Mononuclear cell (primary cell): ENCODE results near the gene CRYBB3. TPM values are rescaled to one million over a fixed set of nuclear protein-coding genes. Genes with fewer than 3 reads are reported as not detected.
"Not testable (repeated sequence)": the region's sequence is repeated elsewhere in the genome, so short reads cannot be mapped to it uniquely, and the experiment has no call there.

Source experiments
- H3K27me3 ChIP-seq: 2 replicates; pipeline ENCODE4 v1.6.0; 2011; ENCODE audit warnings: low read length, control low read depth; ENCODE audit not compliant: insufficient read depth
- H3K4me1 ChIP-seq: 2 replicates; pipeline ENCODE4 v1.5.1; 2011; ENCODE audit warnings: mild to moderate bottlenecking, low read length, control low read depth; ENCODE audit not compliant: insufficient read depth
- H3K4me3 ChIP-seq: 2 replicates; pipeline ENCODE4 v1.5.1; 2011; ENCODE audit warnings: mild to moderate bottlenecking, low read length, moderate library complexity
- H3K9me3 ChIP-seq: 2 replicates; pipeline ENCODE4 v1.5.1; 2011; ENCODE audit warnings: low read depth, mild to moderate bottlenecking, control low read depth, low read length
- total RNA-seq: library from RNA; depleted of rRNA; stranded (reverse); fragments of >200 nt; gene quantifications from one replicate; pipeline ENCODE4 v1.2.3, GENCODE V29; 2012

Gene CRYBB3
- total RNA-seq, 1 donor = not detected

DNA sequence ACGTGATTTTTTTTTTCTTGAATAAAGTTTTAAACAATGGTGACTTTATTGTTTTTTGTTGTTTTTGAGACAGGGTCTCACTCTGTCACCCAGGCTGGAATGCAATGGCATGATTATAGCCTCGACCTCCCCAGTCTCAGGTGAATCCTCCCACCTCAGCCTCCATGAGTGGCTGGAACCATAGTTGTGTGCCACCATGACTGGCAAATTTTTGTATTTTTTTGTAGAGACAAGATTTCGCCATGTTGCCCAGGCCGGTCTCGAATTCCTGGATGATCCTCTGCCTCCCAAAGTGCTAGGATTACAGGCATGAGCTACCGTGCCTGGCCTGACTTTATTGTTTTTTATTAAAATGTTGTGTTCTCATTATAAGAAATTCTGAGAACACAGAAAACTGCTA is 12.2 kb upstream of the CRYBB3 start:
- Histone ChIP-seq H3K4me3 (no peak overlapping the region), H3K9me3 (no peaks in the 10 kb centered on the region), H3K27me3 (no peaks in the 10 kb centered on the region), H3K4me1 (no peaks in the 10 kb centered on the region)

GRCh38 chr22:25192406-25192805 is 7.3 kb upstream of the CRYBB3 start:
- H3K4me1 ChIP-seq = no peaks in the 10 kb centered on the region
- no peaks in the 10 kb centered on the region for H3K27me3 ChIP-seq
- H3K9me3 ChIP-seq = no peaks in the 10 kb centered on the region
- H3K4me3 ChIP-seq = no peak overlapping the region

GRCh38 chr22:25193130-25193529 is 6.5 kb upstream of the CRYBB3 start:
- Histone ChIP-seq H3K4me3 (no peak overlapping the region), H3K4me1 (no peaks in the 10 kb centered on the region)

DNA sequence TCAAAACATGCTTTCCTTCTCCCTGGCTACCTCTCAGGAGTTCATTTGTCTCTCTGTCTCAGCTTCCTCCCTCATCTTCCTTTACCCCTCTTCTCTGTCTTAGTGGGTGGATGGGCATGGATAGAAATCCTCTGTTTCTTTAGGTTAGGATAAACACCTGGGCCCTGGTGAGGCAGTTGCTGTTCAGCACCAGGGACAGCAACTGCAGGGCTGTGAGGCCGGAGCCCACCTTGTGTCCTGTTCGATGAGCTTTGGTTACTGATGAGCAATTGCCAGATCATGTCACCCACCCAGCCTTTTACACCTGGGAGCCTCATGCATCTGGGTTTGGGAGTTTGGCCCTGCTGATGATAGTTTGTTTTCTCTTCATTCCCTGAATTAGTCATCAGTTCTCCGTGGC is 6.1 kb upstream of the CRYBB3 start:
- H3K4me1 ChIP-seq = no peaks in the 10 kb centered on the region
- no peaks in the 10 kb centered on the region for H3K9me3 ChIP-seq
- no peak overlapping the region for H3K4me3 ChIP-seq
- no peaks in the 10 kb centered on the region for H3K27me3 ChIP-seq

More at GRCh38 chr22:25193130-25193529, 6.5 kb upstream of the CRYBB3 start:
- no peaks in the 10 kb centered on the region for H3K9me3 ChIP-seq
- H3K27me3 ChIP-seq = no peaks in the 10 kb centered on the region

GRCh38 chr22:25196326-25196725 is 3.3 kb upstream of the CRYBB3 start:
- Histone ChIP-seq H3K27me3 (no peaks in the 10 kb centered on the region), H3K4me1 (no peaks in the 10 kb centered on the region), H3K9me3 (no peaks in the 10 kb centered on the region), H3K4me3 (no peak overlapping the region)

DNA sequence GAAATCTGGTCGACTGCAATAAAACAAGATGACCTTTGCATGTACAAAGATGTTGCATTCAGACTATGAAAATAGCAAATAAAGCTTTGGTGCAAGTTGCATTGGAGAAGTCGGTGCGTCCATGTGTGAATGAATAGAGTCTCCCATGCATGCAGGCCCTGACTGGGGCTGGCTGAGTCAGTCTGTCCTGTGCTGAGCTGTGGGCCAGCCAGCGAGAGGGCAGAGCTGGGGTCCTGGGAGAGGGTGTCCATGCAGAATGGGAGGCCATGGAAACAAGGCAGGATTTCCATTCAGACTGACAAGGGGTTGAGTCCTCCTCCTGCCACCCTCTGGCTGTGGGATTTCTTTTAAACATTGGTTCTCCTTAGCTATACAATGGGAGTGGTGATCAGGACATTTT is 2.3 kb upstream of the CRYBB3 start:
- H3K27me3 ChIP-seq = no peaks in the 10 kb centered on the region
- H3K9me3 ChIP-seq = no peaks in the 10 kb centered on the region
- H3K4me1 ChIP-seq = no peaks in the 10 kb centered on the region
- no peak overlapping the region for H3K4me3 ChIP-seq

DNA sequence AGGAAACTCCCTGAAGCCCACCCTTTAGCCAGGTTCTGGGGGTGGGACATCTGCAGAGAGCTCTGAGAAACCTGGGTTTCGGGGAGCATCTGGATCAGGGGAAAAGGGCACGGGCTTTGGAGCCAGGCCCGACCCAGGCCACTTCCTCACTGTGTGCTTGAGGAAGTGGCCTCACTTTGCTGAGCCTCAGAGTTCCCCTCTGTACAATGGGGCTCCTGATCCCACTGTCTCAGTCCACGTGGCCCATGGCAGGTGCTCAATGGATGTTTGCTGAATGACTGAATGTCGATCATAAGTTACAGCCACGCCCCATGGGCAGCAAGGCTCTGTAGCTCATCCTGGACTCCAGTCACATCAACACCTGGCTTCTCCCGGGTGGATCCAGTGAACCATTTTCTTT is 1.3 kb downstream of the CRYBB3 start:
- H3K9me3 ChIP-seq = no peaks in the 10 kb centered on the region
- H3K27me3 ChIP-seq = no peaks in the 10 kb centered on the region
- H3K4me3 ChIP-seq = no peak overlapping the region
- H3K4me1 ChIP-seq = no peaks in the 10 kb centered on the region

DNA sequence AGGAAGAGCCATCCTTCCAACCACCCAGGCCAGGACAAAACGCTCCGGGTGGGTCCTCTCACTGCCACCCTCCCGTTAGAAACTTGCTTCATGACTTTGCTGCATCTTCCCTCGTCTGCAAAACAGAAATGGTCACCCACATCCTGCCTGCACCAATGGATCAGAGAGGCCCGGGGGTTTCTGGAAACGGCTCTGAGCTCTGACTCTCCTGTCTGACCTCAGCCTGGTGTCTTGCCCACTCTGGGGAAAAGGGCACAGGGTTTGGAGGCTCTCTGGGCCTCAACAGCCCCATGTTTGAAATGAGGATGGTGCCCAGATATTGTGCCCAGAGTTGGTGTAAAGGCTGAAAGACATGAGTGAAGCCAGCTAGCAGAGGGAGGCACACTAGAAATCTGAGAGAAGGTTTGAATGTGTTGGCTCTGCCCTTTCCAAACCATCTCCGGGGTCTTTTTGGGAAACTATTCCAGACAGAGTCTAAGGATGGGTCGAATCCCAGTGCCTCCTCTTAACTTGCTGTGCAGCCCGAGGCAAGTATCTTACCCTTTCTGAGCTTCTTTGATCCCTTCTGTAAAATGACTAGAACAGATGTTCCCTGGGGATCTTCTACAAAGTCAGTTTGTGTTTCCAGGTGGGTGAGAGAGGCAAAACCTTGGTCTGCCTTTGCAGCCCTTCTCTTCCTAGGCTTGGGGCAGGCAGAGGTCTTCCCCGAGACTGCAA is 2.1 kb downstream of the CRYBB3 start:
- Histone ChIP-seq H3K4me1 (no peaks in the 10 kb centered on the region), H3K9me3 (no peaks in the 10 kb centered on the region), H3K4me3 (no peak overlapping the region), H3K27me3 (no peaks in the 10 kb centered on the region)

DNA sequence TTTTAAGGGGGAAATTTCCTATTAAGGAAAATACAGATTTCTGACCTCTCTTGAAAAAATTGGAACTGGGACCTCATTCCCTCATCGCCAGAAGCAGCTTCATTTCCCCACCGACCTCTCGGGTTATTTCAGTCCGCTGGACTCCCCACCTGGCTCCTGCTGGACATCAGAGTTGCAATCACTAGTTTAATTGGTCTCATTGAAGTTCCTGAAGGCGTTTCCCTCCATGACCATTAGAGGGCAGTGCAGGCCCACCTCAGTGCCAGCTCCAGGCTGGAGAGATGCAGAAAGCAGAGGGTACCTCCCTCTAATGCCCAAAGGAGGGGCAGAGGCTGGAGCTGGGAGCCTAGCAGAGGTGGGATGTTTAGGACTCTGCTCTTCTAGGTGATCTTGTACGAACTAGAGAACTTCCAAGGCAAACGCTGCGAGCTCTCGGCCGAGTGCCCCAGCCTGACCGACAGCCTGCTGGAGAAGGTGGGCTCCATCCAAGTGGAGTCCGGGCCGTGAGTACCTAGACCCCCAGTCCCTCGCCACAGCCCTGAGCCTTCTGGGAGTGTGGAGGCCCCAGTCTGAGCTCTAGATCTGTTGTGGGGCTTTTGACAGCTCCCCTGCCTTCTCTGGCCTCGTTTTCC is 2.7 kb downstream of the CRYBB3 start:
- Histone ChIP-seq H3K4me3 (no peak overlapping the region), H3K4me1 (no peaks in the 10 kb centered on the region), H3K9me3 (no peaks in the 10 kb centered on the region), H3K27me3 (no peaks in the 10 kb centered on the region)

DNA sequence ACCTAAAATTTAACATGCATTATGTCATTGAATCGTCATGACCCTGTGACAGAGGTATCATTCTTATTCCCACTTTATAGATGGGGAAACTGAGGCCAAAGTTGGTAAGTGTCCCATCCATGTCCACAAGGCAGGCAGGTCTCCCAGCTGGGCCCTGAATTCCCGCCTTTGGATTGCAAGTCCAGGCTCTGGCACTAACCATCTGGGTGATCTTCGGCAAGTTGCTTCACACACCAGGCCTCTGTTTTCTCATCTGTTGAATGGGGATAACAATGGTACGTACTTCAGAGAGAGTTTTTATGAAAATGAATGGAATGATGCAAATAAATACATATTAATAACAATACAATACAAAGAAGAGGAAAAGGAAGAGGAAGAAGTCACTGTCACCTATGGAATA is 3.4 kb downstream of the CRYBB3 start:
- Histone ChIP-seq H3K4me1 (no peaks in the 10 kb centered on the region), H3K27me3 (no peaks in the 10 kb centered on the region), H3K4me3 (no peak overlapping the region), H3K9me3 (no peaks in the 10 kb centered on the region)

GRCh38 chr22:25204547-25204946 is 4.9 kb downstream of the CRYBB3 start:
- not testable (repeated sequence) for H3K27me3 ChIP-seq, H3K4me1 ChIP-seq, H3K9me3 ChIP-seq, H3K4me3 ChIP-seq

GRCh38 chr22:25205847-25206246 is 6.2 kb downstream of the CRYBB3 start:
- Histone ChIP-seq H3K4me1 (no peaks in the 10 kb centered on the region), H3K9me3 (no peaks in the 10 kb centered on the region), H3K27me3 (no peaks in the 10 kb centered on the region), H3K4me3 (no peak overlapping the region)

DNA sequence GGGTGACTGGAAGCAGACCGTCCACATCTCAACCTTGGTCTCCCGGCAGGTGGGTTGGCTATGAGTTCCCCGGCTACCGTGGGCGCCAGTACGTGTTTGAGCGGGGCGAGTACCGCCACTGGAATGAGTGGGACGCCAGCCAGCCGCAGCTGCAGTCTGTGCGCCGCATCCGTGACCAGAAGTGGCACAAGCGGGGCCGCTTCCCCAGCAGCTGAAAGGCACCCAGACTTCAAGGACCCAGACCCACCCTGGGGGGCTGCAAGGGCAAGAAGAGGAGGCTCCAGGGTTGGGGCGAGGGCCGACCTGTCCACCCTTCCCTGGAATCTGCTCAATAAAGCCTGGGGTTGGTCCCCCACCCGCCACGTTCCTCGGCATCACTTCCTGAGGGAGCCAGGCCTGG is 7.3 kb downstream of the CRYBB3 start:
- H3K4me3 ChIP-seq = no peak overlapping the region
- H3K9me3 ChIP-seq = no peaks in the 10 kb centered on the region
- H3K4me1 ChIP-seq = no peaks in the 10 kb centered on the region
- H3K27me3 ChIP-seq = no peaks in the 10 kb centered on the region

DNA sequence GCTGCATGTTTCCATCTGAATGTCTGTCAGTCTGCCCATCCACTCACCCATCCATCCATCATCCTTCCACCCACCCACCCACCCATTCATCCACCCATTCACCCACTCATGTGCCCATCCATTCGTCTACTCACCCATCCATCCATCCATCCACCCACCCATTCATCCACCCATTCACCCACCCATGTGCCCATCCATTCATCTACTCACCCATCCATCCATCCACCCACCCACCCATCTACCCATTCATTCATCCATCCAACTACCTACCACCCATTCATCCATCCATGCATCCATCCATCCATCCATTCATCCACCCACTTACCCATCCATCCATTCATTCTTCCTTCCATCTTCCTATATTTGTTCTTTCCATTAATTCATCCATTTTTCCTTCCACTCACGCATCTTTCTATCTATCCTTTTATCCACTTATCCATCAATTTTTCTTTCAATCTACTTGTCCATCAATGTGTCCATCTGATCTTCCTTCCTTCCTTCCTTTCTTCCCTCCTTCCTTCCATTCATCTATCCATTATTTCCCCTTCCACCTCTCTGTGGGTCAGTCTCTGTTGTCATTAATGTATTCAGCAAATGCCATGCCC is 8.0 kb downstream of the CRYBB3 start:
- no peaks in the 10 kb centered on the region for H3K4me1 ChIP-seq
- H3K27me3 ChIP-seq = no peaks in the 10 kb centered on the region
- no peak overlapping the region for H3K4me3 ChIP-seq
- no peaks in the 10 kb centered on the region for H3K9me3 ChIP-seq

- Histone ChIP-seq H3K4me3 (no peak overlapping the region), H3K9me3 (no peaks in the 10 kb centered on the region), H3K4me1 (no peaks in the 10 kb centered on the region), H3K27me3 (no peaks in the 10 kb centered on the region)
Observed at GRCh38 chr22:25208328-25208727, 8.7 kb downstream of the CRYBB3 start.
